HG03097 (cell line): ENCODE data around the gene EPM2AIP1.
"Not testable (repeated sequence)": the region's sequence is repeated elsewhere in the genome, so short reads cannot be mapped to it uniquely, and the experiment has no call there.

Source experiments
- ATAC-seq: cut with Tn5 transposase; IDR thresholded peaks from one replicate; pipeline ENCODE4 v1.9.1; 2021; ENCODE audit not compliant: unreplicated experiment, low FRiP score

EPM2AIP1 gene

GRCh38 chr3:36954452-36955134, 38.3 kb downstream of the EPM2AIP1 start:
- ATAC-seq: no peak

- ATAC-seq: not testable (repeated sequence)
These were observed 45.1 kb downstream of the EPM2AIP1 start for GRCh38 chr3:36947814-36948213.

GRCh38 chr3:36945333-36945980, 47.5 kb downstream of the EPM2AIP1 start:
- no peak for ATAC-seq

- peak; percentile 61 for ATAC-seq
These were observed 48.2 kb downstream of the EPM2AIP1 start, which contains the start of gene TRANK1 for GRCh38 chr3:36944641-36945270. Gene TRANK1 (minus strand): TSS chr3:36945054. CDS start chr3:36944809, 245 bp downstream.

- peak; percentile 40 for ATAC-seq
These were observed 48.8 kb downstream of the EPM2AIP1 start for GRCh38 chr3:36944012-36944640.

- ATAC-seq: no peak
These were observed 49.3 kb downstream of the EPM2AIP1 start for GRCh38 chr3:36943601-36944000.

GRCh38 chr3:36942638-36943248, 50.2 kb downstream of the EPM2AIP1 start:
- no peak for ATAC-seq

GRCh38 chr3:36941658-36942057, 51.3 kb downstream of the EPM2AIP1 start:
- no peak for ATAC-seq

- no peak for ATAC-seq
These were observed 51.8 kb downstream of the EPM2AIP1 start for GRCh38 chr3:36941162-36941561.

GRCh38 chr3:36937492-36937891, 55.4 kb downstream of the EPM2AIP1 start:
- no peak for ATAC-seq
